ENCODE results near the gene PCAT7. TPM values are rescaled to one million over a fixed set of nuclear protein-coding genes. Genes with fewer than 3 reads are reported as not detected.

The PCAT7 gene
- total and polyA plus RNA-seq, 2 experiments from 2014 or later = 4.0 to 5.5 TPM

- TF ChIP-seq ZNF462 (CRISPR knock-in tag; IDR thresholded peaks at IDR 0.05) = no peak
- TF ChIP-seq EZH2phosphoT487 (IDR thresholded peaks at IDR 0.05; ENCODE audit: unreplicated experiment) = no peak
These were observed 825 bp upstream of the PCAT7 start (continued) for GRCh38 chr9:94554078-94554438.

- Histone ChIP-seq H3K9me2 (ENCODE audit: insufficient read depth) (no peaks in the 10 kb centered on the region), H3K4me1 (ENCODE audit: insufficient read depth) (peaks cover 3% of the 10 kb centered on the region; the same call in 1 of the 2 replicates), H2AFZ (no peak overlapping the region), H4K20me1 (replicated peaks; ENCODE audit: insufficient read depth) (peaks cover 8% of the 10 kb centered on the region), H3K27ac (ENCODE audit: low read depth) (no peak overlapping the region), H3K79me2 (replicated peaks; ENCODE audit: insufficient read depth) (peaks cover 28% of the 10 kb centered on the region), H3K27me3 (ENCODE audit: insufficient read depth) (no peaks in the 10 kb centered on the region), H3K36me3 (ENCODE audit: insufficient read depth) (no peaks in the 10 kb centered on the region), H3K4me2 (no peak overlapping the region), H3F3A (replicated peaks; ENCODE audit: low read depth) (no peaks in the 10 kb centered on the region), H3K4me3 (no peak overlapping the region)
- TF ChIP-seq EZH2 (IDR thresholded peaks at IDR 0.05; ENCODE audit: low read depth, unreplicated experiment) (no peak), ZNF114 (CRISPR knock-in tag; IDR thresholded peaks at IDR 0.05) (no peak), NANOG (IDR thresholded peaks at IDR 0.05; ENCODE audit: borderline replicate concordance) (no peak), EZH2phosphoT487 (IDR thresholded peaks at IDR 0.05; ENCODE audit: unreplicated experiment) (no peak), REST (IDR thresholded peaks at IDR 0.05; ENCODE audit: unreplicated experiment) (no peak), JUNB (IDR thresholded peaks at IDR 0.05; ENCODE audit: unreplicated experiment) (no peak), POLR2AphosphoS5 (IDR thresholded peaks at IDR 0.05; ENCODE audit: low read depth) (no peak)
- Mint-ChIP-seq H3K27ac (no peak overlapping the region), H3K9me3 (no peaks in the 10 kb centered on the region), H3K4me3 (no peak overlapping the region), H3K4me1 (no peaks in the 10 kb centered on the region; the same call in 2 of the 3 replicates), H3K36me3 (ENCODE audit: low read depth) (peaks cover 7% of the 10 kb centered on the region; the same call in 2 of the 3 replicates), H3K27me3 (ENCODE audit: insufficient read depth, low read depth, poor library complexity) (peaks cover 6% of the 10 kb centered on the region)
- ATAC-seq = no peak
- DNase-seq (ENCODE audit: low spot score) = no peak
These were observed 2.5 kb downstream of the PCAT7 start for GRCh38 chr9:94557376-94557775.

Measured in GM23338 (cell line).